ENCODE measurements around the gene ABCC6.

Gene ABCC6

GRCh38 chr16:16139061-16139460 lies 84.2 kb downstream of the ABCC6 start:
- DNase-seq: no peak

- no peak for DNase-seq
These were observed 85.2 kb downstream of the ABCC6 start for GRCh38 chr16:16138034-16138635.

GRCh38 chr16:16137110-16137509 lies 86.2 kb downstream of the ABCC6 start:
- no peak for DNase-seq

- no peak for DNase-seq
These were observed 86.7 kb downstream of the ABCC6 start for GRCh38 chr16:16136588-16136987.

- DNase-seq: no peak
These were observed 89.2 kb downstream of the ABCC6 start for GRCh38 chr16:16133943-16134604.

GRCh38 chr16:16131659-16132058 lies 91.6 kb downstream of the ABCC6 start:
- DNase-seq: no peak

GRCh38 chr16:16131204-16131603 lies 92.1 kb downstream of the ABCC6 start:
- no peak for DNase-seq

GRCh38 chr16:16127469-16128116 lies 95.7 kb downstream of the ABCC6 start:
- DNase-seq: peak; percentile 22

GRCh38 chr16:16126896-16127295 lies 96.4 kb downstream of the ABCC6 start:
- DNase-seq: no peak

GRCh38 chr16:16124974-16125373 lies 98.3 kb downstream of the ABCC6 start:
- DNase-seq: no peak

- no peak for DNase-seq
These were observed 98.9 kb downstream of the ABCC6 start for GRCh38 chr16:16124438-16124837.

GRCh38 chr16:16122264-16122663 lies 101.0 kb downstream of the ABCC6 start:
- DNase-seq: no peak

GRCh38 chr16:16121185-16121727 lies 102.0 kb downstream of the ABCC6 start:
- DNase-seq: no peak

GRCh38 chr16:16120382-16121184 lies 102.7 kb downstream of the ABCC6 start:
- DNase-seq: peak; percentile 84

- DNase-seq: peak; percentile 75
These were observed 103.3 kb downstream of the ABCC6 start for GRCh38 chr16:16120044-16120381.

- no peak for DNase-seq
These were observed 105.0 kb downstream of the ABCC6 start for GRCh38 chr16:16118337-16118736.

GRCh38 chr16:16116841-16117240 lies 106.5 kb downstream of the ABCC6 start:
- no peak for DNase-seq

- DNase-seq: no peak
These were observed 110.2 kb downstream of the ABCC6 start for GRCh38 chr16:16113076-16113475.

- no peak for DNase-seq
These were observed 110.7 kb downstream of the ABCC6 start for GRCh38 chr16:16112450-16113053.

GRCh38 chr16:16111639-16112038 lies 111.7 kb downstream of the ABCC6 start:
- DNase-seq: no peak

- no peak for DNase-seq
These were observed 113.2 kb downstream of the ABCC6 start for GRCh38 chr16:16110111-16110490.

GRCh38 chr16:16109453-16110110 lies 113.7 kb downstream of the ABCC6 start:
- no peak for DNase-seq
